AML-193 (cell line): ENCODE measurements around the gene NMT2.

Source experiments
- DNase-seq, 2 experiments: peaks; one replicate each; lab custom pipeline; 2025; lab: John Stamatoyannopoulos, UW

NMT2 gene

DNA sequence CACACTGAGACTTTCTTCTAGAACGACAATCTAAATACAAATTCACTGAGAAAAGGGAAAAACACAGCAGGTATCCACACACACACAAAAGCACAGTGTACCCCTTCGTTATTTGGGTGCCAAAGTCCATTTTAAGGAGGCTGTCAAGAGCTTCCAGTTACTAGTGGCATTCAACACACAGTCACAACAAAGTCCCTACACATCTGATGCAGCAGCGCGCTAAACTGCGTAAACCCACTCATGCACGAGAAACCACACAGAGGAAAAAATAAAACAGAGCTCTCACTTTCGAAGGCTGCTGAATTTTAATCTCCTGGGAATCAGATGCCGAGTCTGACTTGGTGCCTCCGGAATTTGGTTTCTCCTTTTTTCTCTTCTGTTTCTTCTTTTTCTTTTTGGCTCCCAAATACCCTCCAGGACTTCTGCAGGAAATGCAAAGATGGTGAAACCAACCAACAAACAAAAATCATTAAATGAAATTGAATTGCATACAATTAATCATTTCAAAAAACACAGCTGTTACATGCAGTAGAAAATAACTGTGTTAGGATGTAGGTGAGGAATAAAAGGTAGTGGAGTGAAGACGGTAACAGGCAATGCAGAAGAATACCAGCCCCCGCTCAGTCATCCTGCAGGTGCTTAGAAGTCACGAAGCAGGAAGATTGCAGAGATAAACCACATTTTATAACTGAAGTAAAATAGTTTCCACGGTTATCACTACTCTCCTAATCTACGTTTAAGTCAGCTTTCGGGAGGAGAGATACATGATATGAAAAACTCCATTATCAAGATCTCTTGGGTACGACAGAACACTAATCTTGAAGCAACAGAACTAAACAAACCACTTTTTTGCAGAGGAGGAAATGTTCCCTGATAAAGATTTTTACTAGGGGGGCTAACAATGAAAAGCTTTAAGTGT, 27.1 kb downstream of the NMT2 start:
- DNase-seq: no peak

DNA sequence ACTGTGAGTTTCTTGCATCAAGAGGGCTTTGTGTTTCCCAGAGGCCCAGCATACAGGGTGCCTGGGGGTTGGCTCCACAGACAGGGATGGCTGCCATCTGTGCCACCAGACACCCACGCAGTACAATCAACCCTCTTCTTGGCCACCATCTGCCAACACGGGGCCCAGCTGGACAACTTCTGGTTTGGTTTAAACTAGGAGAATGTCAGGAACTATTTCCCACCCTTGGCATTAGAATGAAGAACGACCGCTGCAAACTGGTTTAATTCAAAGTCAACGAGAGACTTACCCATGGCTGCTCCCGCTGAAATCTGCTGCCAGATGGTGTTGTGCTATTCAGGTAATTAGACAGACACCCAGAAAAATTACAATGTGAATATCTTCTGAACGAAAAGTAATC, 27.8 kb downstream of the NMT2 start:
- DNase-seq: no peak

DNA sequence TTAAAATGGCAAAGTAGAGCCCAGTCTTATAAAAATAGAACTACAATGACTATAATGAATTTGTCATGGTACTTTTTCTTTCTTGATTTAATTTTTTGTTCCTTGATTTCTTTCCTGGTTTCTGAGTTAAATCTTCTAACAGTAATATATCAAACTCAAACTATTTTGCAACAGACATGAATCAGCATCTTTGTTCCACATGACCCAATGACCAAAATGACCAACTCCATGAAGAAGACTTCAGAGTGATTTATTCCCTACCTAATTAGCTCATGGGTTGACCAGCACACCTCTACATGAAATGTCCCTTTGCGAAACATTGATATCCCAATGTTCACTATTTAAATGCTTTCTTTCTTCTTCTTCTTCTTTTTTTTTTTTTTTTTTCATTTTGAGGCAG, 30.9 kb downstream of the NMT2 start:
- DNase-seq: no peak

DNA sequence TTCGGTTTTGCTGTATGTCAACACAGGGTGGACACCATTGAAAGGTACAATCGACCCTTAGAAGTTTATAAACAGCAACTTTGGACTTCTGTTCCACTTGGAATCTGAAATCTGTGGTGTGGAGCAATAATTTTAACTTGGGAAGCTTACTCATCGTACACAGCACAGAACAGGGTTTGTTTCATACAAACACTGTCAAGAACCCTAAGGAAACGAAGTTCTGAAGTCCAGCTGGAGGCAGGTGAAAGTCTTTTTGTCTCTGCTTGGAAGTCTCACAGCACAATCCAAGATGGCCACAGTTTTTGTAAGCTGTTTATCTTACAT, 31.5 kb downstream of the NMT2 start:
- DNase-seq: no peak

DNA sequence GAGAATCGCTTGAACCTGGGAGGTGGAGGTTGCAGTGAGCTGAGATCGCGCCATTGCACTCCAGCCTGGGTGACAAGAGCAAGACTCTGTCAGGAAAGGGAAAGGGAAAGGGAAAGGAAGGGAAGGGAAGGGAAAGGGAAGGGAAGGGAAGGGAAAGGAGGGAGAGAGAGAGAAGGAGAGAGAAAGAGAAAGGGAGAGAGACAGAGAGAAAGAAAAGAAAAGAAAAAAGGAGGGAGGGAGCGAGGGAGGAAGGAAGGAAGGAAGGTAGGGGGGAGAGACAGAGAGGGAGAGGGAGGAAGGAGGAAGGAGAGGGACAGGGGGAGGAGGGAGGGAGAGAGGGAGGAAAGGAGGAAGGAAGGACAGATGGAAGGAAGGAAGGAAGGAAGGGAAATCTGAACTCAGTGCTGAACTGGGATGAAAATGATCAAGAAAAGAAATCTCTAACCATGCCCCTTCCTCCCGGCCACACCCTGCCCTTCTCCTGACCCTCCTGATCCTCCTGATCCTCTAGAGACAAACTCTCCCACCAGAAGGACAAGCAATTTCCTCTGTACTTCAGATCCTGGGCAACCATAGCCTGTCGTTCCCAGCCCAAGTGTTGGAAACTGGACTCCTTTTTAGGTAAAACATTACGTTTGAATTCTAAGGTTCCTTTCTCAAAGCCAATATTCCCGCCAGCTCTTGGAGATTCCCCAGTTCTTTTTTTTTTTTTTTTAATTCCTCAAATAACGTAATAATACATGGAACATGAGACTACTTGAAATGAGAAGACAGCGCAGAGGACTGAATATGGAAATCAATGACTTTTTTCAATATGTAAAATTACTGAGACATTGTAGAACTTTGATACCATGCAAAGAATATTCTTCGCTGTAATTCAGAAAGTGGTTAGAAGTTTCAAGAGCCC, 32.1 kb downstream of the NMT2 start:
- DNase-seq: no peak

DNA sequence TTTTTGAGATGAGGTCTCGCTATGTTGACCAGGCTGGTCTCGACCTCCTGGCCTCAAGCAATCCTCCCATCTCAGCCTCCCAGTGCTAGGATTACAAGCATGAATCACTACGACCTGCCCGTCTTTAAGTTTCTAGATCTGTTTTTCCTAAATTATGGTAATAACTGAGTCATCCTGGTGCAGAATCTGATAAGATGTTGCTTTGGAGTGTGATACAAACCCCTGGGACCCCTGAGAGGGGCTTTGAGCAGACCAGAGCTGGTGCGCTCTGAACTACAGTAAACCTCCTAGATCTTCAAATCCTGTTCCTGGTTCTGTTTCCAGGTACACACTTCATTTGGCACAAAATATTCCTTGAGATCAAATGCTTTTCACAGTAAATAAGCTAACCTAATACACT, 37.2 kb downstream of the NMT2 start:
- DNase-seq: no peak

DNA sequence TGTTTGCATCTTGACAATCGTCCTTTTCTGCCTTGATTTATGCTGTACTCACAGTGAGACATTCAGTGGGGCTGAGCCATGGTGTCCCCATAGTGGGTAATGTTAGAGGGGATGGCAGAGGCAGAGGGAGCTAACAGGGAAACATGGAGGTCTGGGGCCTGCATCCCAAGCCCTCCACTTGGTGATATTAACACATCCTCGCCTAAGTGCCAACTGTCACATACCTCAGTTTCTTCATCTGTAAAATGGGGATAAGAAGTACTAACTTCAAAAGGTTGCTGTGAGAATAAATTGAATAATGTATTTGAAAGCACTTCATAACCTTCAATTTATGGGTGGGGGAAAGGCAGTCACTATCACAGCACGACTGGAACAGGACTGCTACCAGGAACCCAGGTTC, 43.6 kb downstream of the NMT2 start:
- DNase-seq: no peak

DNA sequence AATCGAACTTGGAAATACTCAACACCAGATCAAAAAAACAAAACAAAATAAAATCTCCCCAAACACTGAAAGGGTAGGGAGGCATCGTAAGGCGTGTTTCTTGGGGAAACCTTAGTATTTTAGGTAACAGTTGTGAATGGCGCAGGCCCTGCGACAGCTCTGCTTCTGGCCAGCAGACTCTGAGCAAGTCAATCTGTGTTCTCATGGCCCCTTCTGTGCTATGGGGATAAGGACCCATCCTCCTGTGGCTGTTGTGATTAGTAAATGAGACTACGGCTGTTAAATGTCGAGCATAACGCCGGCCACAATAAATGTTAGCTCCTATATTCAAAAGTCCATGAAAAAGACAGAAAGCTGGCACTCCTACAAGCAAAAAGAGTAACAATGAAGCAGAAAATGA, 44.3 kb downstream of the NMT2 start:
- no peak for DNase-seq

DNA sequence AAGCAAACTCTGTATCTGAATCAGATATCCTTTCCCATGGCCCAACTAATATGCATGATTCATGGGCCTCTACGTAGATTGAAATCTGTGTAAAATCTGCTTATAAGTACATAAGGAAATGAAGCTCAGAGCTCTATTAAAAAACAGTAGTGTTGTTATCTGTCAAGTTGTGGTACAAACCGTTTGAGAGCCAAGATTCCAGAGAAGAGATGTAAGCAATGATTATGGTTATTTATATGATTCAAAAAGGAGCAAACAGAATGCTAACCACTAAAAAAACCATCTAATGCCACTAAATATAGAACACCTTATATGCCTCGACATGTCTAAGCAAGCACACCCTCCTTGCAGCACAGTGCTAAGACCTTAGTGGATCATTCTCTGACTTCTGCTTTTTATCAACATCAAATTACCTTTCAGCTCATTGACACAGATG, 44.7 kb downstream of the NMT2 start:
- no peak for DNase-seq

DNA sequence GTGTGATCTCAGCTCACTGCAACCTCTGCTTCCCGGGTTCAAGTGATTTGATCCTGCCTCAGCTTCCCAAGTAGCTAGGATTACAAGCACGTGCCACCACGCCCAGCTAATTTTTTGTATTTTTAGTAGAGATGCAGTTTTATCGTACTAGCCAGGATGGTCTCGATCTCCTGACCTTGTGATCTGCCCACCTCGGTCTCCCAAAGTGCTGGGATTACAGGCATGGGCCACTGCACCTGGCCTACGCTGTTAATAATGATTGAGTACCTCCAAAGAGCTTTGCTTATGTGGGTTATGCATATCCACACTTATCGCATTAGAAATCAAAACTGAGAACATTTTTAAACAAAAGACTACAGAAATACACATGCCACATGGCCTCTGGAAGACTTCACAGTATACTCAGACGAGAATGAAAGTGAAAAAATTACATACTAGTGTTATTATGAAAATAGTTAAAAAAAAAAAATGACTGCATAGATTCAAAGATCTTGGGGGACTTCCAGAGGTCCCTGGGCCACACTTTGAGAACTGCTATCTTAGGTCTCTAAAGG, 45.9 kb downstream of the NMT2 start:
- no peak for DNase-seq

DNA sequence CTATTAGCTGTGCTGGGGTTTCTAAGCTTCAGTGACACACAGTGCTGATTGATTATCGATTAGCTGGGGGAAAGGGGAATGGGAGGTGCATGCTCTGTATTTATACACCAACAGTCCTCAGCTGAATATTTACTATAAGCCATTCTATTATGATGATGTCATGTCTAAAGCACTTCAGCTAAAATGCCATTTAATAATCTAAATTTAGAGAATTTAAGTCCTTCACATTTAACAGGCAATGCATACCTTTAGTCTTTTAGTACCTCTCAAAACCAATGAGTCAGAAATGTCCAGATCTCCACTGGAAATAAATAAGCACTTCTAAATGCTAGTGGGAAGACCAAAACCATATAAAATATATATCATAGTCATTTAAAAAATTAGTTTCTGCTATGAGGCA, 46.8 kb downstream of the NMT2 start:
- DNase-seq: no peak

DNA sequence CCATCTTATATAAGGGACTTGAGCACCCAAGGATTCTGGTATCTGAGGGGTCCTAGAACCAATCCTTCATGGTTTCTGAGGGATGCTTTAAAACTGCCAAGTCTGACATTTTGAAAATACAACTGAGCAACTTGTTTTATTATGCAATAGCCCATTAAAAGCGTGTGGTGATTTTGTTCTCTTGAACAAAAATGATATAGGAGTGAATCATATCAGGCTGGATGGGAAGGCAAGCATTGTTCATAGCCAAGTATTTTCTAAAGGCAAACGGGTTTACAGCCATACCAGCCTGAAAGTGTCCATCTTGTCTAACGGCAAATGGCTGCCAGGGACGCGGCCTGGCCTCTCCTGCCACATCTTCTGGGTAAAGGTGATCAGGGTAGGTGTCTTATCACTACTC, 48.0 kb downstream of the NMT2 start:
- no peak for DNase-seq

DNA sequence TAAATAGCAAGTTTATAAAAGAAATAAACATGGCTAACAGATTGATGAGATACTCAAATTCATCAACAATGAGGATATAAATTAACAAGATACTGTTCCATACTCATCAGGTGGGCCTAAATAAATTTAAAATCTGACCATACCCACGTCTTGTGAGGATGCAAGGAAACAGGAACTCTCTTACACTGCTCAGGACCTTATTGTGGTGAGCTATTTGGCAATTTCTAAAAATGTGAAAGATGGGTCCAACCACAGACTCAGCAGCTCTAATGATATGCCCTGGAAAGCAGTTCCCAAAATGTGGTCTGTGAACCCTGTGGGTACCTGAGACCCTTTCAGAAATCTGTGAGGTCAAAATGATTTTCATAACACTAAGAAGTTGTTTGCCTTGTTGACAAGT, 49.9 kb downstream of the NMT2 start:
- peak; percentile 58 to 73 for DNase-seq

DNA sequence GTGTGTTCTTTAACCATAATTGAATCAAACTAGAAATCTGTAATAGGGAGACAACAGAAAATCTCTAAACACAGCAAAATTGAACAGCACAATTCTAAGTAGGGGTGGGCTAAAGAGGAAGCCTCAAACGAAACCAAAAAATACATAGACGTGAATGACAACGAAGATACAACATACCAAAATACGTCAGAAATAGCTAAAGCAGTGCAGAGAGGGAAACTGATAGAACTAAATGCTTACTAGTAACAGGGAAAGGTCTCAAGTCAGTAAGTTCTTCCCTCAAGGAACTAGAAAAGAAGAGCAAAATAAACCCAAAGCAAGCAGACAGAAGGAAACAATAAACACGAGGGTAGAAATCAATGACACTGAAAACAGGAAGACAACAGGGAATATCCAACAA, 52.3 kb downstream of the NMT2 start:
- no peak for DNase-seq

DNA sequence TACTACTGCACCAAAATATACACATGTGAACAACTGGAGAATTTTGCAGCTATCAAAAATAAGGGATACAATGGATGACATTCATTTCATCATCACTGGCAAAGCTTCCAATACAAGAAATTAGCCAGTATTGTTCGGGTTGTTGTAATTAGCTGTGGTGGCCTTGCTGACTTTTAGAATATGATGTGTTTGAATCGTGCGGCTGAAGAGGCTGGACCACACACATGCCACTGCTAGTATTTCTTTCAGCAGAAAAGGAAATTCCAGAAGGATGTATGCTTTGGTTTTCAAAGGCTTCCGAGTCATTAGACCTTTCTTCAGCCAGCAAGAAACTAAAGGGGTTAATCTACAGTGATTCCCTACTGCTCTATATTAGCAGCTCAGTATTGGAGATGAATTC, 54.7 kb downstream of the NMT2 start:
- DNase-seq: no peak

DNA sequence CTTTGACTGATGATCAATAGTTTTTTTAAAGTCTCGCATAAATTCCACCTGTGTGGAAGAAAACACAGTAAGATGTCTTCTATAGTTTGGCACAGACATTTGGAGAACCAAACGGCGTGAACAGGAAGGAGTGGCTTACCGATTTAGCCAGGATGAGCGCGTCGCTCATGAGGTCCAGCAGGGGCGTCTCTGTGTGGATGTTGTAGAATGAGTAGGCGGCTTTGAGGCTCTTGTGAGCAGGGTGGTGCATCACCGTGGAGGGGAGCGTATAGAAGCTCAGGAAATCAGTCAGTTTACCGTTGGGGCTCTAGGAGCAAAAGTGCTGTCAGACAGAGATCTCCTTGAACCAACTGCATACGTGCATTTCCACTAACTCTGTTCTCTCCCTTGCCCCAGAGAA, 55.8 kb downstream of the NMT2 start:
- DNase-seq: no peak

DNA sequence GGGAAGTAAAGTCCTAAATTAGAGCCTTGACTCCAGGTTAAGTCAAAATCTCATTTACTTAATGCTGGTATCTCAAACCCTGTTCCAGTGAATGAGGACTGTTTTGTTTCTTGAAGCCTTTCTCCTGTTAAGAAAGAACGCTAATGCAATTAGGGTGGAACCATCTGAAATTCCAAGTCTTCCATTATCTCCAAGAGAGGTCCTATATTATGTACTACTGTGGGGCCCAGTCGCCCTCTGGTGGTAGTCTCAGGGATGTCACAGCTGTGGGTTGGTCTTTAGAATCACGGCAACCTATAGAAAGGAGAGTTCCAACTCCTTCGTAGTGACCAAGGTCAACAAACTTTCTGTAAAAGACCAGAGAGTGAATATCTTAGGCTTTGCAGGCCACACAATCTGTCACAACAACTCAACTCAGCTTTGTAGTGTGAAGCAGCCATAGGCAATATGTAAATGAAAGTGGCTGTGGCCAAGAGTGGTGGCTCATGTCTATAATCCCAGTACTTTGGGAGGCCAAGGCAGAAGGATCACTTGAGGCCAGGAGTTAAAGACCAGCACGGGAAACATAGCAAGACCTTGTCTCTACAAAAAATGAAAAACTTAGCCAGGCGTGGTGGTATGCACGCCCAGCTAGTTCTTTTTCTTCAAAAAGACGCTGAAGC, 62.0 kb downstream of the NMT2 start:
- peak; percentile 25 to 45 for DNase-seq

DNA sequence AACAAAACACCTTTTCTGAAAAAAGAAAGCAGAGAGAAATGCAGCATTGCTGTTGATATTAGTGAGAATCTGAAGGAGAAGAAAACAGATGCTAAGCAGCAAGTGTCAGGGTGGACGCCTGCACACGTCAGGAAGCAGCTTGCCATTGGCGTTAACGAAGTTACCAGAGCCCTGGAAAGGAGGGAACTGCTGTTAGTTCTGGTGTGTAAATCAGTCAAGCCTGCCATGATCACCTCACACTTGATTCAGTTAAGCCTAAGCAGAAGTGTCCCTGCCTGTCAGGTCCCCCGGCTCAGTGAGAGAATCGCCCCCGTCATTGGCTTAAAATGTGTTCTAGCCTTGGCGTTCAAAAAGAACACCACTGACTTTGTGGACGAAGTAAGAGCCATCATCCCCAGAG, 65.0 kb downstream of the NMT2 start:
- no peak for DNase-seq

DNA sequence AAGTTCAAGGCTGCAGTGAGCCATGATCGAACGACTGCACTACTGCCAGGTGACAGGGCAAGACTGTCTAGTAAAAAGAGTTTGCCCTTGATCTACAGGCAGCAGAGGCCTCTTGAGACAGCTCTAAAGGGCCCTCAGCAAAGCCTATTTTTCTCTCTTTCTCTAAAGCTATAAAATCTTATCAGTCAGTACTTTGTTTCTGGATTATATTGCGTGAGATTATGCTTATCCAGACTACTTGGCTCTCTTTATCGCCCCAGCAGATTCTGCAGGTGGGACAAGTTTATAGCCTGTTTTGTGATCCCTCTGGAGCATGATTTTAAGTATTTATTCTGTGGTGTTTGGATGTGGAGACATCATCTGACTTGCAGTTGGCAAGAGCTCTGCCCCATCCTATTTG, 68.6 kb downstream of the NMT2 start:
- DNase-seq: no peak

DNA sequence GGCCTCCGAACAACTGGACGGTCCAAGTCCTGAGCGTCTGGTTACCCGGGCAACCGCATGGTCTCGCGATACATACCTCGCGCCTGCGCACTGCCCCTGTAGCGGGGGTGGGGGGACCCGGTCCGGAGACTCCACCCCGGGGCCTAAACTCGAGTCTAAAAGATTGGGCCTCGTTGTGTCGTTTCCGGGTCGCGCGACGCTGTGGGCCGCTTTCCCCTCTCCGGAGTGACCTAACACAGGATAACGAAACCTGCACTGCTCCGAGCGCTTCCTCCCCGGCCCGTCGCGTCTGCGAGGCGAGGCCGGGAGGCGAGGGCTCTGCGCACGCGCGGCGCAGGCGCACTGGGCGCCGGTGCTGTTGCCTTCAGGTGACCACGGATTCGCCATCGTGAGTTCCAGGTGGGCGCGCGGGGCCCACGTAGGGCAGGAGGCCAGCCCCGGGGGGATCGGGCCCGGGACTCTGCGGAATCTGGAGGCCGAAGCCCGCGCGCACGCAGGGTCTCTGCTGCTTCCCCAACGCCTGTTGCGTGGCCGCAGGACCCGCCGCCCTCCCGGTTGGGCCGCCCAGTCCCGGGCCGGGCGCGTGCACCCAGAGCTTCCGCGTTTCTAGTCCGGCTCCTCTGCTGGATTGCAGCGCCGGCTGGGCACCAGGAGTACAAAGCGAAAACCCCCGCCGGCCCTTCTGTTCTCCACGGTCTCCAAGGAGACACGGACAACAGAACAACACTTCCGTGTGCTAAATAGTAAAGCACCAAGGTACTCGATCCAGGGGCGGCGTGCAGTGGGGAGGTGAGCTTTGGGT, 71.3 kb downstream of the NMT2 start, which contains the start of gene RPP38:
Gene RPP38 (plus strand): TSS at position 345 of the 802 bp plus-strand sequence. CDS start 5,960 bp downstream, outside the sequence.
- peak; percentile 85 to 97 for DNase-seq

DNA sequence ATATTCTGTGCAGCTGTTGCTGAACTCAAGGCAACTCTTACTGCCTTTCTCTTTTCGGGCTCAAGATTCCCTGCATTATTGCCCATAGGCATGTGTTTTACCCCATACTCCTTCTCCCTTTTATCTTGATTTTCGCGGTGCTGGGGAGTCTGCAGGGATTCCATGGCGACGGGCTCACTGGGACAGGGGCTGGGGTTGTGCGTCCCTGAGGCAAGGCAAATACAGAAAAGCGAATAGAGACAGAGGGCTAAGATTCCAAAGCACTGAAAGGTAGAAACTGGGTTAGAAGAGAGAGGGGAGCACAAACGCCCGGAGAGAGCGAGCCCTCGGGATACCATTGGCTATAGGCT, 71.9 kb downstream of the NMT2 start:
- DNase-seq: no peak
